Measurements from ENCODE around the gene MAST3. TPM values are rescaled to one million over a fixed set of nuclear protein-coding genes. Genes with fewer than 3 reads are reported as not detected.

MAST3 gene
- total RNA-seq, 1 donor from 2014 or later, result 4.6 TPM

- no peak for DNase-seq
- intact Hi-C loops (cut with micrococcal nuclease), result no loop called here
- H3K4me3 ChIP-seq, result no peak overlapping the region
- H3K9me3 ChIP-seq (replicated peaks), result no peaks in the 10 kb centered on the region
- no peaks in the 10 kb centered on the region for H3K27me3 ChIP-seq (ENCODE audit: low read depth)
- peaks cover 51% of the 10 kb centered on the region for H3K36me3 ChIP-seq
- H3K27ac ChIP-seq (replicated peaks), result no peak overlapping the region
- H3K4me1 ChIP-seq, result peaks cover 28% of the 10 kb centered on the region
- no peak for TF ChIP-seq CTCF (IDR thresholded peaks at IDR 0.05; ENCODE audit: borderline replicate concordance)
Measured at GRCh38 chr19:18198374-18198773, 100.8 kb downstream of the MAST3 start.

Other genes with a start within 250 kb of the MAST3 start
- 1.7 TPM for gene JAK3, start 249.8 kb upstream of the MAST3 start, total RNA-seq
- gene RPL18A, start 237.9 kb upstream of the MAST3 start, total RNA-seq, result 767 TPM
- not detected for gene SLC5A5, start 225.8 kb upstream of the MAST3 start, total RNA-seq
- 87.4 TPM for gene CCDC124, start 164.8 kb upstream of the MAST3 start, total RNA-seq
- gene KCNN1, start 130.7 kb upstream of the MAST3 start, total RNA-seq, result 0.38 TPM
- 16.6 TPM for gene ARRDC2, start 89.6 kb upstream of the MAST3 start, total RNA-seq
- 0.44 TPM for gene IL12RB1, start 10.8 kb upstream of the MAST3 start, total RNA-seq
- 28.0 TPM for gene PIK3R2, start 55.4 kb downstream of the MAST3 start, total RNA-seq
- gene IFI30, start 76.0 kb downstream of the MAST3 start, total RNA-seq, result 23.3 TPM
- gene MPV17L2, start 95.4 kb downstream of the MAST3 start, total RNA-seq, result 12.5 TPM
- gene RAB3A, start 106.3 kb downstream of the MAST3 start, total RNA-seq, result 37.4 TPM
- gene PDE4C, start 128.7 kb downstream of the MAST3 start, total RNA-seq, result 2.4 TPM
- 0.49 TPM for gene IQCN, start 176.7 kb downstream of the MAST3 start, total RNA-seq
- gene JUND, start 183.8 kb downstream of the MAST3 start, total RNA-seq, result 107 TPM
- 94.8 TPM for gene LSM4, start 225.3 kb downstream of the MAST3 start, total RNA-seq
- gene PGPEP1, start 242.8 kb downstream of the MAST3 start, total RNA-seq, result 38.8 TPM

Data from left ventricle myocardium inferior (tissue), 1 donor.